Measurements from ENCODE around the gene RYR2. TPM values are rescaled to one million over a fixed set of nuclear protein-coding genes. Genes with fewer than 3 reads are reported as not detected.

Gene RYR2
- total RNA-seq, 2 donors from 2014 or later = 14.2 to 17.1 TPM

DNA sequence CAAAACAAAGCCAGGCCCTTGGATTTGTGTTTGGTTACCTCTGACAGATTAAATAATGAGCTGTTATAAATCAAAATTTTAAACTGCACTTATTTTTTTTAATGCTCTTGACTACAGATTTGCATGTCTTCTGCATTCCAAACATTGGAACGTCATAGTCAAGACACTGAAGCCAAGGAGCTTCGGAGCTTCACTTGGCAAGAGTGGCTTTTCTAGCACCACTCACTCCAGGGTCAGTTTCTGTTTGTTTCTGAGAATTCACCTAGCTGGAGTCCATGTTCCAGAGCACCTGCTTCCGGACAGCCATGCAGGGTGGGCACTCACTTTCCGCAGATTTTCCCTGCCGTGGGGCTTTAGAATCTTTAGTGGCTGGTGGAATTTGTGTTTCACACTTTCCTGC is 645.8 kb downstream of the RYR2 start:
- H3K27ac ChIP-seq = no peak overlapping the region
- ATAC-seq = no peak
- no peaks in the 10 kb centered on the region for H3K36me3 ChIP-seq (replicated peaks in 1 of 2; ENCODE audit: insufficient read depth in 1 of 2, low read depth in 2 of 2)
- TF ChIP-seq POLR2A (IDR thresholded peaks at IDR 0.05) = no peak
- TF ChIP-seq, protein P1, sequence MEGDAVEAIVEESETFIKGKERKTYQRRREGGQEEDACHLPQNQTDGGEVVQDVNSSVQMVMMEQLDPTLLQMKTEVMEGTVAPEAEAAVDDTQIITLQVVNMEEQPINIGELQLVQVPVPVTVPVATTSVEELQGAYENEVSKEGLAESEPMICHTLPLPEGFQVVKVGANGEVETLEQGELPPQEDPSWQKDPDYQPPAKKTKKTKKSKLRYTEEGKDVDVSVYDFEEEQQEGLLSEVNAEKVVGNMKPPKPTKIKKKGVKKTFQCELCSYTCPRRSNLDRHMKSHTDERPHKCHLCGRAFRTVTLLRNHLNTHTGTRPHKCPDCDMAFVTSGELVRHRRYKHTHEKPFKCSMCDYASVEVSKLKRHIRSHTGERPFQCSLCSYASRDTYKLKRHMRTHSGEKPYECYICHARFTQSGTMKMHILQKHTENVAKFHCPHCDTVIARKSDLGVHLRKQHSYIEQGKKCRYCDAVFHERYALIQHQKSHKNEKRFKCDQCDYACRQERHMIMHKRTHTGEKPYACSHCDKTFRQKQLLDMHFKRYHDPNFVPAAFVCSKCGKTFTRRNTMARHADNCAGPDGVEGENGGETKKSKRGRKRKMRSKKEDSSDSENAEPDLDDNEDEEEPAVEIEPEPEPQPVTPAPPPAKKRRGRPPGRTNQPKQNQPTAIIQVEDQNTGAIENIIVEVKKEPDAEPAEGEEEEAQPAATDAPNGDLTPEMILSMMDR (IDR thresholded peaks at IDR 0.05) = no peak
- H3K27me3 ChIP-seq = no peaks in the 10 kb centered on the region
- H3K9me3 ChIP-seq = no peaks in the 10 kb centered on the region
- no peak overlapping the region for H3K4me3 ChIP-seq
- DNase-seq = no peak
- intact Hi-C loops (cut with DNase I) = no loop called here
- 60 to 77% methylated on average over 5 of the region's 5 CpGs for WGBS, 2 donors
- no peaks in the 10 kb centered on the region for H3K4me1 ChIP-seq

DNA sequence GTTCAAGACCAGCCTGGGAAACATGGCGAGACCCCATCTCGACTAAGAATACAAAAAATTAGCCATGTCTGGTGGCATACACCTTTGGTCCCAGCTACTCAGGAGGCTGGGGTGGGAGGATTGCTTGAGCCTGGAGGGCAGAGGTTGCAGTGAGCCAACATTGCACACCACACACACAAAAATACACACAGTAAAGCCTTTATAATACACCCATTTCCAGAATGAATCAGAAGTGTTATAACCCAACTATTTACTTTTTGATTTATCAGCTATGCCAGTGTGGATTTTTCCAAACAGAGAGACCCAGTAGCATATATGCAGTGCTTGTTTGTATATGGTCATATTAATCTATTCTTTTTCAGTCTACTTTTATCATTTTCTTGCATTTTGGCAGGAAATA is 648.7 kb downstream of the RYR2 start:
- no peak for TF ChIP-seq POLR2A (IDR thresholded peaks at IDR 0.05)
- TF ChIP-seq, protein P1 (IDR thresholded peaks at IDR 0.05) = no peak
- DNase-seq (no peak), ATAC-seq (no peak)
- Histone ChIP-seq H3K4me3 (no peak overlapping the region), H3K36me3 (replicated peaks in 1 of 2; ENCODE audit: insufficient read depth in 1 of 2, low read depth in 2 of 2) (no peaks in the 10 kb centered on the region), H3K27ac (no peak overlapping the region), H3K4me1 (no peaks in the 10 kb centered on the region), H3K27me3 (no peaks in the 10 kb centered on the region), H3K9me3 (no peaks in the 10 kb centered on the region)
- WGBS, 2 donors = 70 to 80% methylated on average over 2 of the region's 2 CpGs
- intact Hi-C loops (cut with DNase I) = no loop called here

DNA sequence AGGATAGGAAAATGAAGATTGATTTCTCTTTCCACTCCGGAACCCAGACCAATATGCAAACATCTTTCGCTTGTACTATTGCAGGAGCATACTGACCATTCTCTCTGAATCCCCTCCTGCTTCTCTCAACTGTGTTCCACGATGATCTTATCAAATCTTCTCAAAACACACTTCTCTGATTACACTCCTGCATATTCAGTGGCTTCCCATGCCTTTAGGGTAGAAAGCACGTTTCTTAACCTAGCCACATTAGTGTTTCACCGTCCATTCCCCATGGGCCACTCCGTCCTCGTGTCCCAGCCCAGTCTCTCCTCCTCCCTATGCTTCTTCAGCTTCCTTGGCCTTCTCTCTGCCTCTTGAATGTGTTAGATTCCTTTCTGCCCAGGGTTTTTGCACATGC is 650.3 kb downstream of the RYR2 start:
- no peaks in the 10 kb centered on the region for H3K36me3 ChIP-seq (replicated peaks in 1 of 2; ENCODE audit: insufficient read depth in 1 of 2, low read depth in 2 of 2)
- no peak overlapping the region for H3K4me3 ChIP-seq
- H3K4me1 ChIP-seq = no peaks in the 10 kb centered on the region
- 77 to 82% methylated on average over 7 of the region's 7 CpGs for WGBS, 2 donors
- no peaks in the 10 kb centered on the region for H3K9me3 ChIP-seq
- no peak for DNase-seq
- H3K27ac ChIP-seq = no peak overlapping the region
- no peaks in the 10 kb centered on the region for H3K27me3 ChIP-seq
- intact Hi-C loops (cut with DNase I) = no loop called here
- TF ChIP-seq, protein P1 (IDR thresholded peaks at IDR 0.05) = no peak
- TF ChIP-seq POLR2A (IDR thresholded peaks at IDR 0.05) = no peak
- no peak for ATAC-seq

DNA sequence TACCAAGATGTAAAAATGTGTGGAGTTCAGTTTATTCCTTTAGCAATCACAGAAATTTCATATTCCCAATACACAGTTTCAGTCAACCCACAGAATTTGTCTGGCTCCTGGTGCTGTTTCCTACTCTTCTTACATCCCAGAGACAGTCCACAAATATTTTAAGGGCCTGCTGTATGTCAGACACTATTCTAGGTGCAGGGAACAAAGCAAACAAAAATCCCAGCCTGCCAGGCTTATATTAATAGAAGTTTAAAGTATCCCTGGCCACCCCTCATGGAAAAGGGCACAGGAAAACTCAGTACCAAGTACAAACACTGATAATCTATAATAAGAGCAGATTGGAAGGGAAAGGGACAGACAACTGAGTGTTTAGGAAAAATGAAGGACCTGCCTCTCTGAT is 653.9 kb downstream of the RYR2 start:
- Histone ChIP-seq H3K27me3 (no peaks in the 10 kb centered on the region), H3K4me3 (no peak overlapping the region), H3K9me3 (no peaks in the 10 kb centered on the region), H3K27ac (no peak overlapping the region), H3K36me3 (replicated peaks in 1 of 2; ENCODE audit: insufficient read depth in 1 of 2, low read depth in 2 of 2) (no peaks in the 10 kb centered on the region), H3K4me1 (no peaks in the 10 kb centered on the region)
- TF ChIP-seq POLR2A (IDR thresholded peaks at IDR 0.05) = no peak
- TF ChIP-seq, protein P1 (IDR thresholded peaks at IDR 0.05) = no peak
- intact Hi-C loops (cut with DNase I) = no loop called here
- ATAC-seq = no peak
- DNase-seq = no peak

DNA sequence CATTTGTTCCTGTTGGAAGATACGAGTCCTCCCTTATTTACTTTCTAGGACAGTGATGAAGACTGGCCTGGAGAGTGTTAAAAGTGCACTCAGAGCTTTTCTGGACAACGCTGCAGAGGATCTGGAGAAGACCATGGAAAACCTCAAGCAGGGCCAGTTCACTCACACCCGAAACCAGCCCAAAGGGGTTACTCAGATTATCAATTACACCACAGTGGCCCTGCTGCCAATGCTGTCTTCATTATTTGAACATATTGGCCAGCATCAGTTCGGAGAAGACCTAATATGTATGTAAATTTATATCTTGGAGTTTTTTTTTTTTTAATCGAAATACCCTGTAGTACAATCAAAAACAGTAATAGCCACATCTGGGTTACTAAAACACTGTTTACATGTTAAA is 658.2 kb downstream of the RYR2 start:
- ATAC-seq (no peak), DNase-seq (no peak)
- intact Hi-C loops (cut with DNase I) = no loop called here
- no peak for TF ChIP-seq POLR2A (IDR thresholded peaks at IDR 0.05)
- TF ChIP-seq, protein P1 (IDR thresholded peaks at IDR 0.05) = no peak
- Histone ChIP-seq H3K4me1 (no peaks in the 10 kb centered on the region), H3K27me3 (no peaks in the 10 kb centered on the region), H3K9me3 (no peaks in the 10 kb centered on the region), H3K4me3 (no peak overlapping the region), H3K27ac (no peak overlapping the region), H3K36me3 (replicated peaks in 1 of 2; ENCODE audit: insufficient read depth in 1 of 2, low read depth in 2 of 2) (no peaks in the 10 kb centered on the region)
- 74 to 82% methylated on average over 5 of the region's 5 CpGs for WGBS, 2 donors
